ENCODE measurements around the gene KCNQ1. TPM values are rescaled to one million over a fixed set of nuclear protein-coding genes. Genes with fewer than 3 reads are reported as not detected.

The KCNQ1 gene
- polyA plus RNA-seq, 1 of the 3 experiments (the other 2 are of a cell fraction): 0.05 TPM

DNA sequence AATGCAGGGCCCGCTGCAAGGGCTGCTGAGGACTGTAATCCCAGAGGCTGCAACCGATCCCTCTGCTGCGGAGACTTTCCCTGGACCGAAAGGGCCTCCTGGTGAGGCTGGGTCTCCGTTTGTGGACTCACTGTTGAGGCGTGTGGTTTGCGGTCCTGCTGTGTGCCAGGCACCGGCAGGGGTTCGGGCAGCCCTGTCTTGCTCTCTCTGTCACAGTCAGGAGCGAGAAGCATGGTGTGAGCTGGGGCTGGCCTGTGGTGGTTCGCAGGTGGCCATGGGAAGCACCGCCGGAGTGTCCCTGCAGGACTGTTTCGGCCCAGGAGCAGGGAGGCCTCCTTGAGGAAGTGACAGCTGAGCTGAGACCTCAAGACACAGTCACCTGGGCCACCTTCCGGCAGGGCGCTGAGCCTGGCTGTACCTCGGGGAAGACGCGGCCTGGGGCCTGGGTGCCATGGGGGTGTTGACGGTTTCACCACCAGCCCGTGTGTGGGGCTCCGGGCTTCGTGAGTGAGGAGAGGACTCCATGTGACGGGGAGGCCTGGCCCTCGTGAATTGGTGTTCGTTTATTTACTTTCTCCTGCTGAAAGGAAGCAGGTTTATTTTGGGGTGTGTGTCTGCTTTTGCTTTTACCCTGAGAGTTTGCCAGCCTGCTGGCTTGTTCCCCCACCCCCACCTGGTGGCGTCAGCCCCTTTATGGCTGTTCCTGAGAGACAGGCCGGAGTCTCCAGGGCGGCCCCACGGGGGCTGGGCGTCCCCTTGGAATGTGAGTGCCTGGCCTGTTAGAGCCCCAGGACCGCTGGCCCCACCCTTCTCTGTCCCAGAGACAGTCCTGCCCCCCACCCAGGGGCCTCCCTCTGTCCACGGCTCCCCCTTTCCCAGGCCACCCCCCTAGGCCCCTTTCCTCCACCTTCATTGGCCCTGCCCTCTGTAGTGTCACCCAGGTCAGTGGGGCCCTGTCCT lies 132.5 kb downstream of the KCNQ1 start:
- Histone ChIP-seq H4K20me1 (ENCODE audit: insufficient read depth) (no peaks in the 10 kb centered on the region), H3F3A (replicated peaks; ENCODE audit: insufficient read depth) (no peaks in the 10 kb centered on the region), H3K9me2 (no peaks in the 10 kb centered on the region), H2AFZ (ENCODE audit: low read depth) (no peak overlapping the region), H3K27me3 (ENCODE audit: insufficient read depth) (no peaks in the 10 kb centered on the region), H3K4me2 (no peak overlapping the region), H3K9me3 (no peaks in the 10 kb centered on the region), H3K36me3 (replicated peaks in 1 of 2; ENCODE audit: control insufficient read depth in 1 of 2, insufficient read depth in 2 of 2, low read length in 1 of 2) (no peaks in the 10 kb centered on the region), H3K27ac (ENCODE audit: low read depth in 2 of 2, low read length in 1 of 2) (no peak overlapping the region), H3K4me3 (ENCODE audit: low read depth in 2 of 2, low read length in 1 of 2) (no peak overlapping the region), H3K9ac (no peak overlapping the region), H3K79me2 (ENCODE audit: insufficient read depth) (no peaks in the 10 kb centered on the region), H3K4me1 (ENCODE audit: control insufficient read depth in 1 of 2, insufficient read depth in 2 of 2, low read depth in 1 of 2, low read length in 1 of 2) (peaks cover 0 to 37% of the 10 kb centered on the region in 2 experiments; a peak in 1 of 4 replicates)
- TF ChIP-seq TCF12 (IDR thresholded peaks at IDR 0.05) (no peak), TAF1 (IDR thresholded peaks at IDR 0.05; ENCODE audit: borderline replicate concordance, low read depth, low read length) (no peak)
- TF ChIP-seq, protein P1, sequence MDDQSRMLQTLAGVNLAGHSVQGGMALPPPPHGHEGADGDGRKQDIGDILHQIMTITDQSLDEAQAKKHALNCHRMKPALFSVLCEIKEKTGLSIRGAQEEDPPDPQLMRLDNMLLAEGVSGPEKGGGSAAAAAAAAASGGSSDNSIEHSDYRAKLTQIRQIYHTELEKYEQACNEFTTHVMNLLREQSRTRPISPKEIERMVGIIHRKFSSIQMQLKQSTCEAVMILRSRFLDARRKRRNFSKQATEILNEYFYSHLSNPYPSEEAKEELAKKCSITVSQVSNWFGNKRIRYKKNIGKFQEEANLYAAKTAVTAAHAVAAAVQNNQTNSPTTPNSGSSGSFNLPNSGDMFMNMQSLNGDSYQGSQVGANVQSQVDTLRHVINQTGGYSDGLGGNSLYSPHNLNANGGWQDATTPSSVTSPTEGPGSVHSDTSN (IDR thresholded peaks at IDR 0.05): no peak
- WGBS (ENCODE audit: low lambda C conversion rate): 63% methylated on average over 15 of the region's 33 CpGs
- CTCF ChIA-PET: interaction anchor here (1.1 kb wide), 1 partner anchor 314 kb away, joined by 3 read pairs; no protein-coding TSS in a partner anchor
- peak; percentile 25 for DNase-seq
- POLR2A ChIA-PET: no interaction called here

DNA sequence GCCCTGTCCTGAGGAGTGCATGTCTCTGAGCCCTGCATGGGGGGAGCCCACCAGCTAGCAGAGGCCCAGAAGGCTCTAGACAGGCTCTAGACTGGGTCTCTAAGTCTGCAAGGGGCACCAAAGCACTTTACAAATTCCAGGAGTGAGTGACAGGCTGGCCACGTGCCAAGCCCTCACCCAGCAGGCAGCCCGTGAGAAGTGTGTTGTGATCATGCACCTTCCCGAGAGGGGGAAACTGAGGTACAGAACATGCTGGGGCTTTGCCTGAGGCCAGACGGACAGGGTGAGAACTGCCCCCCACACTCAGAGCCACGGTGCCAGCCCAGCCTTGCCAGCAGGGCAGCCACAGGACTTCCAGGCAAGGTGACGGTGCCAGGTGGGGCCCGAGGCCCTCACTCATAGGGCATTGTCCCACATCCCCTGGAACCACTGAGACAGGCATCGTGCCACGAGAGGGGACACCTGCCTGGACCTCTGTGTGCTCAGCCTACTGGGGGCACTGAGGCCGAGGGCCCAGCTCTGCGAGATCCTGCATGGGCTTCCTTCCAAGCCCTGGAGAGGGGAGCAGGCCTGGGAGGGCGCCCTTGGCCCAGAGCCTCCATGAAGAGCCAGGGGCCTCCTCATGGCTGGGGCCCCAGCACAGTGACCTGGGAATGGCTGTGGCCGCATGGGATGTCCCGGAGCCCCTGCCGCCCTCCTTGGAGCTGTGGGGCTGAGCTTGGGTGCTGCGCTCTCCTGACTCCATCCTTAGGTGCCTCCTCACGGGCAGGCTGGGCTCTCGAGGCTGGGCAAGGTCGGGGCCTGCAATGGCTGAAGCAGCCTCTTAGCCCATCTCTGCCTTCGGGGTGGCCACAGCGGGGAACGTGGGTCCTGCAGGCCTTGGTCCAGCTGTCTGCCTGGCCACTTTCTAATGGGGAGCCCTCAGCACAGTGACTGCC lies 133.5 kb downstream of the KCNQ1 start:
- DNase-seq: peak; percentile 17
- Histone ChIP-seq H3K4me2 (no peak overlapping the region), H3K9me2 (no peaks in the 10 kb centered on the region), H3K27me3 (ENCODE audit: insufficient read depth) (no peaks in the 10 kb centered on the region), H3K36me3 (replicated peaks in 1 of 2; ENCODE audit: control insufficient read depth in 1 of 2, insufficient read depth in 2 of 2, low read length in 1 of 2) (no peaks in the 10 kb centered on the region), H3K4me3 (ENCODE audit: low read depth in 2 of 2, low read length in 1 of 2) (no peak overlapping the region), H3K4me1 (ENCODE audit: control insufficient read depth in 1 of 2, insufficient read depth in 2 of 2, low read depth in 1 of 2, low read length in 1 of 2) (peaks cover 0 to 46% of the 10 kb centered on the region in 2 experiments; a peak in 1 of 4 replicates), H3K9ac (no peak overlapping the region), H3K79me2 (ENCODE audit: insufficient read depth) (no peaks in the 10 kb centered on the region), H3K9me3 (no peaks in the 10 kb centered on the region), H2AFZ (ENCODE audit: low read depth) (no peak overlapping the region), H4K20me1 (ENCODE audit: insufficient read depth) (no peaks in the 10 kb centered on the region), H3F3A (replicated peaks; ENCODE audit: insufficient read depth) (no peaks in the 10 kb centered on the region), H3K27ac (ENCODE audit: low read depth in 2 of 2, low read length in 1 of 2) (no peak overlapping the region)
- no peak for TF ChIP-seq FOSL2 (IDR thresholded peaks at IDR 0.05; ENCODE audit: borderline replicate concordance, low read depth)
- TF ChIP-seq MXI1 (IDR thresholded peaks at IDR 0.05; ENCODE audit: low read depth, low read length): no peak
- TF ChIP-seq, protein P2, sequence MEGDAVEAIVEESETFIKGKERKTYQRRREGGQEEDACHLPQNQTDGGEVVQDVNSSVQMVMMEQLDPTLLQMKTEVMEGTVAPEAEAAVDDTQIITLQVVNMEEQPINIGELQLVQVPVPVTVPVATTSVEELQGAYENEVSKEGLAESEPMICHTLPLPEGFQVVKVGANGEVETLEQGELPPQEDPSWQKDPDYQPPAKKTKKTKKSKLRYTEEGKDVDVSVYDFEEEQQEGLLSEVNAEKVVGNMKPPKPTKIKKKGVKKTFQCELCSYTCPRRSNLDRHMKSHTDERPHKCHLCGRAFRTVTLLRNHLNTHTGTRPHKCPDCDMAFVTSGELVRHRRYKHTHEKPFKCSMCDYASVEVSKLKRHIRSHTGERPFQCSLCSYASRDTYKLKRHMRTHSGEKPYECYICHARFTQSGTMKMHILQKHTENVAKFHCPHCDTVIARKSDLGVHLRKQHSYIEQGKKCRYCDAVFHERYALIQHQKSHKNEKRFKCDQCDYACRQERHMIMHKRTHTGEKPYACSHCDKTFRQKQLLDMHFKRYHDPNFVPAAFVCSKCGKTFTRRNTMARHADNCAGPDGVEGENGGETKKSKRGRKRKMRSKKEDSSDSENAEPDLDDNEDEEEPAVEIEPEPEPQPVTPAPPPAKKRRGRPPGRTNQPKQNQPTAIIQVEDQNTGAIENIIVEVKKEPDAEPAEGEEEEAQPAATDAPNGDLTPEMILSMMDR (IDR thresholded peaks at IDR 0.05): no peak
- TF ChIP-seq EP300 (IDR thresholded peaks at IDR 0.05; ENCODE audit: borderline replicate concordance in 1 of 2, low read depth in 1 of 2, low read length in 1 of 2): no peak
- TF ChIP-seq, protein P3, sequence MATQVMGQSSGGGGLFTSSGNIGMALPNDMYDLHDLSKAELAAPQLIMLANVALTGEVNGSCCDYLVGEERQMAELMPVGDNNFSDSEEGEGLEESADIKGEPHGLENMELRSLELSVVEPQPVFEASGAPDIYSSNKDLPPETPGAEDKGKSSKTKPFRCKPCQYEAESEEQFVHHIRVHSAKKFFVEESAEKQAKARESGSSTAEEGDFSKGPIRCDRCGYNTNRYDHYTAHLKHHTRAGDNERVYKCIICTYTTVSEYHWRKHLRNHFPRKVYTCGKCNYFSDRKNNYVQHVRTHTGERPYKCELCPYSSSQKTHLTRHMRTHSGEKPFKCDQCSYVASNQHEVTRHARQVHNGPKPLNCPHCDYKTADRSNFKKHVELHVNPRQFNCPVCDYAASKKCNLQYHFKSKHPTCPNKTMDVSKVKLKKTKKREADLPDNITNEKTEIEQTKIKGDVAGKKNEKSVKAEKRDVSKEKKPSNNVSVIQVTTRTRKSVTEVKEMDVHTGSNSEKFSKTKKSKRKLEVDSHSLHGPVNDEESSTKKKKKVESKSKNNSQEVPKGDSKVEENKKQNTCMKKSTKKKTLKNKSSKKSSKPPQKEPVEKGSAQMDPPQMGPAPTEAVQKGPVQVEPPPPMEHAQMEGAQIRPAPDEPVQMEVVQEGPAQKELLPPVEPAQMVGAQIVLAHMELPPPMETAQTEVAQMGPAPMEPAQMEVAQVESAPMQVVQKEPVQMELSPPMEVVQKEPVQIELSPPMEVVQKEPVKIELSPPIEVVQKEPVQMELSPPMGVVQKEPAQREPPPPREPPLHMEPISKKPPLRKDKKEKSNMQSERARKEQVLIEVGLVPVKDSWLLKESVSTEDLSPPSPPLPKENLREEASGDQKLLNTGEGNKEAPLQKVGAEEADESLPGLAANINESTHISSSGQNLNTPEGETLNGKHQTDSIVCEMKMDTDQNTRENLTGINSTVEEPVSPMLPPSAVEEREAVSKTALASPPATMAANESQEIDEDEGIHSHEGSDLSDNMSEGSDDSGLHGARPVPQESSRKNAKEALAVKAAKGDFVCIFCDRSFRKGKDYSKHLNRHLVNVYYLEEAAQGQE (IDR thresholded peaks at IDR 0.05; ENCODE audit: low read depth, low read length): no peak
- CTCF ChIA-PET: interaction anchor here (1.4 to 2.7 kb wide), 5 partner anchors 45 to 314 kb away, joined by 3 to 9 read pairs (median 6); partner anchors contain the start of gene CDKN1C
- WGBS (ENCODE audit: low lambda C conversion rate): 56% methylated on average over 5 of the region's 22 CpGs
- POLR2A ChIA-PET: no interaction called here

Measured in SK-N-SH (cell line).